Posterior vena cava (tissue), 2 donors: Measurements from ENCODE around the gene MEF2A. TPM values are rescaled to one million over a fixed set of nuclear protein-coding genes. Genes with fewer than 3 reads are reported as not detected.

Source experiments
- DNase-seq: peaks from one replicate; pipeline ENCODE4 v3.0.0-alpha.2; 2020; ENCODE audit warnings: low spot score
- intact Hi-C, 2 donors: fragments of 100-400 bp; cut with DNase I; formaldehyde crosslinking; loops; one replicate each; pipeline versions ENCODE4 v1.14.1 to v1.14.2; 2022 to 2023
- total RNA-seq, 2 donors: library from RNA; stranded (reverse); fragmentation: NEBNext Ultra II Directional; extraction: Animal tissue kit (Norgen Biotek cat#: 25700); gene quantifications; one replicate each; pipeline ENCODE4 v1.2.1, GENCODE V29; 2021
- donor health status: DM: yes; HTN: yes; CAD: no.
- donor health status: DM: yes; HTN: yes; CAD: no.

Gene MEF2A
- total RNA-seq, 2 donors from 2014 or later, result 90.6 to 121 TPM

GRCh38 chr15:99716540-99717095 lies 150.8 kb downstream of the MEF2A start:
- DNase-seq, result no peak
- intact Hi-C loops, result loop anchor here in 1 of 2 donors (5.0 kb wide), 1 partner anchor 1144 kb away; no protein-coding TSS in a partner anchor

- no peak for DNase-seq
These were observed 151.6 kb downstream of the MEF2A start for GRCh38 chr15:99717161-99718009.

DNA sequence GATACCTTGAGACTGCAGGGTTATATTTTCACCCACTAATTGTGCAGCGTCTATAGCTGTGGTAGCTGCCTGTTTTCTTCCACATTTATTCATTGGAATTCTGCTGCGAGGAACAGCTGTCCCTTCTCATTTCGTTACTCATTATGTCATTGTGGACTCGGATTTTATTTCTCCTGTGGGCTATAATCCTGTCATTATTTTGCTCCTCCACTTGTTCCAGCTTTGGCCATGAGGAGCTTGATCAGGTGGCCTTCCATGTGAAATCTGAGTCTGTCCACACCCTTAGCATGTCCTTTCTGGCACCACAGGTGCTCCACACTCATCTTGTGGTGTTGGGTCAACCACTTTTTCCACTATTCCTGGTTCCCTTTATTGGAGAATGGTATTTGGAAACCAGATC lies 152.6 kb downstream of the MEF2A start:
- DNase-seq, result no peak
- intact Hi-C loops, result loop anchor here in 1 of 2 donors (5.0 kb wide), 1 partner anchor 1146 kb away; no protein-coding TSS in a partner anchor

More at GRCh38 chr15:99717161-99718009, 151.6 kb downstream of the MEF2A start:
- intact Hi-C loops, result loop anchor here in 1 of 2 donors (5.0 kb wide), 1 partner anchor 1145 kb away; no protein-coding TSS in a partner anchor

DNA sequence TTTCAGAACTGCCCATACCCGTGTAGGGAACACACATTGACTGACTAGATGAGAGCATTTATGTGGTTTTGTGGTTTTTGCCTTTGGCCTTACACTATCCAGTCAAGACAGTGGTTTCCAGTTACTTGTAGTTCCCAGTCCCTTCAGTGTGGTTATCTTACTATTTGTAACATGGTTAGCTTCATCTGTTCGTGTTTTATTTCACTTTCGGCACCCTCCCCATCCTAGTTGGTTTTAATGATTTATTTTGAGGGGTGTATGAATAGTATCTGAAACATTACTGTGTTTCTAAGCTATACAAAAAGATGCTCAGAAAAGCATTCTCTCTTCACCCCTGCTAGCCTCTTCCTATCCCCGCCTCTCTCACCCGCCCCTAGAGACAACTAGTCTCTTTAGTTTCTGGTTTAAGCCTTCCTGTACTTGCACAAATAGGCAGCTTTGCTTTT lies 153.3 kb downstream of the MEF2A start:
- intact Hi-C loops, result loop anchor here in 1 of 2 donors (5.0 kb wide), 1 partner anchor 1147 kb away; no protein-coding TSS in a partner anchor
- no peak for DNase-seq

- intact Hi-C loops, result loop anchor here in 1 of 2 donors (10.0 kb wide), 1 partner anchor 446 kb away; no protein-coding TSS in a partner anchor
- no peak for DNase-seq
These were observed 154.7 kb downstream of the MEF2A start for GRCh38 chr15:99720533-99720932.

DNA sequence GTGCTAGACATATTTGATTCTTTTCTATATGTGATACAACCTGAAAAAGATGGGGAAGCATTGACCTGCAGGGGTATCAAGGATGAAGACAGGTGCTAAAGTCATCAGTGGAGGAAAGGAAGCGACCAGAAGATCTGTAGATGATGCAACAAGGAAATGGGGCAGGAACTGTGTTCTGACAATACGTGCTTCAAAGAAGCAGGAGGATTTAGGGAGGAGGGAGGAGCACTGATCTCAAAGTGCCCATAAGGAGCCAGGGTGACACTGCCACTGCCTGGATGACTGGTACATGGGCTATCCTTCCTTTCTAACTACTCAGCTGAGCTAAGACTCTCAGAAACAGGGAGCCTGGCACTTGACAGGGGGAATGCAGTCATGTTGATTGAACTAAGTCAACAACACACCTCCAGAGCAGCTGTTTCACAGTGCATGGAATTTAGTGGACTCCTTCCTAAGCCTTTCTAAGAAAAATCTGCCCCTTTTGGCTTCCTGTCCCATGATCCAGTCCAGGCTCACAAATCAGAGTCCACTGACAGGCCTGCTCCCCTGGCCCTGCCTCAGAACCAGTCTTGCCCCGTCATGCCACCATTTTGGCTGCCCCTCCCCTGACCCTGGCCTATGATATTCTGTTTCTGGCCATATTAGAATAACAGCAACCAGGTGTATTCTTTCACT lies 155.5 kb downstream of the MEF2A start:
- no peak for DNase-seq
- intact Hi-C loops, result loop anchor here in 1 of 2 donors (10.0 kb wide), 1 partner anchor 446 kb away; no protein-coding TSS in a partner anchor

DNA sequence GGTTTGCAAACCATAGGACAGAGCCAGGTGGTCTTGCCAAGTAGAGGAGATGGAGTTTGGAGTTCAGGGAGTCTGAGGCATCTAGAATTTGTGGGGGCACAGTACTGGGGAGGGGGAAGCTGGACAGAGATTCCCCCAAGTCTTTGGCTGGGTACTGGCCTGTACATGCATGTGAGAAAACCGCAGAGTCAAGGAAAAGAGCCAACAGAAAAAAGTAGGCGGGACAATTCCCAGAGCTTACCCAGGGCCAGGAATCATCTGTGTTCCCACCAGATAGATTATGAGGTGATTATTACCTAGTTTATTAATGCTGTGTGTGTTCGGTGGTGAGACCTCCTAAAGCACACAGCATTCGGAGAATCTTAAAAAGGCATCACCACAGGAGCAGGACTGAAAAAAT lies 156.1 kb downstream of the MEF2A start:
- intact Hi-C loops, result loop anchor here in 1 of 2 donors (10.0 kb wide), 1 partner anchor 447 kb away; no protein-coding TSS in a partner anchor
- DNase-seq, result no peak

- intact Hi-C loops, result loop anchor here in 1 of 2 donors (10.0 kb wide), 1 partner anchor 448 kb away; no protein-coding TSS in a partner anchor
- no peak for DNase-seq
These were observed 156.6 kb downstream of the MEF2A start for GRCh38 chr15:99722406-99722805.

DNA sequence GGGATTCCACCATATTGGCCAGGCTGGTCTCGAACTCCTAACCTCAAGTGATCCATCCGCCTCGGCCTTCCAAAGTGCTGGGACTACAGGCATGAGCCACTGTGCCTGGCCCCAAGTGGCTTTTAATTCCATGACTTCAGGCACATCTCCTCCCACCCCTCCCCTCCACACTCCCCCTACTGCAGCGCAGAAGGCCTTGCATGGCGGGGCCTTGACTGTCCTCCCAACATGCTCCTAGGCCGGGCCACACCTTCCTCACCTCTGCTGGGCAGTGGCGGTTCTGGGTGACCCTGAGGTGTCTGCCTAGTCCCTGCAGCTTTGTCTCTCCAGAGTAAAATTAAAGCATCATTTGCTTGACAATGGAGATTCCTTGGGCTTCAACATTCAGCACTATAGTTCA lies 160.5 kb downstream of the MEF2A start:
- peak; percentile 58 for DNase-seq
- intact Hi-C loops, result loop anchor here in 1 of 2 donors (10.0 kb wide), 1 partner anchor 452 kb away; no protein-coding TSS in a partner anchor

DNA sequence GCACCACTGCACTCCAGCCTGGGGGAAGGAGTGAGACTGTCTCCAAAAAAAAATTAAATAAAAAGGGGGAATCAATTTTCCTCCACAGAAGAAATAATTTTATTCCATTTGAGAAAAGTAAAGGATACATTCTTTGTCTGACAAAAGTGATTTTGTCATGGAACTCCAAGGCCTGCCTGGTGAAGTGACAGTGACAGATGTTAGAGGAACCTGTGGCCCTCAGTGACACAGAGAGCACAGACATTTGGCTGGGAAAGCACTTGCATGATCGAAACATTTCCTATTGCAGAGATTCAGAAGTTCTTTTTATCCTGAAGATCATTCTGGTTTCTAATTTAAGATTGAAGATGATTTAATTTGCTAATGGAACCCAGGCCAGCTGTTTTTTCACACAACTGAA lies 161.5 kb downstream of the MEF2A start:
- intact Hi-C loops, result loop anchor here in 1 of 2 donors (10.0 kb wide), 1 partner anchor 453 kb away; no protein-coding TSS in a partner anchor
- no peak for DNase-seq

- DNase-seq, result peak; percentile 62
- intact Hi-C loops, result loop anchor here (1.0 to 10.0 kb wide), 2 partner anchors 31 to 453 kb away; no protein-coding TSS in a partner anchor
These were observed 161.9 kb downstream of the MEF2A start for GRCh38 chr15:99727733-99728132.

DNA sequence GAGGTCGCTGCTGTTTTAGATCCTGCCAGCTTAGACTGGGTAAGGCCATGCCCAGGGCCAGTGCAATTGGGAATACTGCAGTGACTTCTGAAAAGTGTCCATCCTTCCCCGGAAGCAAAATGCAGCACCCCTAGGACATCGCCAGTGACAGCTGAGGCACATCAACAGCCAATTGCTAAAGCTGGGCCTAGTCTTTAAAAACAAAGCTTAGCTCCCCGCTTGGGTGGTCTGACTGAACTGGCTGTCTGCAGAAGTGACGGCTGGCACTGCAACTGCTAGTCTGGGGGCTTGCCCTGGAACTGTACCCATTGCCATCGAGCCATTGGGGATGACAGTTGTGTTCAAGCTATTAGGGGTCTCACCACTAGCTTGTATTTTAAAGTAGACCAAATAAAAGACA lies 163.1 kb downstream of the MEF2A start:
- intact Hi-C loops, result loop anchor here (1.0 to 10.0 kb wide), 2 partner anchors 29 to 454 kb away; no protein-coding TSS in a partner anchor
- peak; percentile 41 for DNase-seq

DNA sequence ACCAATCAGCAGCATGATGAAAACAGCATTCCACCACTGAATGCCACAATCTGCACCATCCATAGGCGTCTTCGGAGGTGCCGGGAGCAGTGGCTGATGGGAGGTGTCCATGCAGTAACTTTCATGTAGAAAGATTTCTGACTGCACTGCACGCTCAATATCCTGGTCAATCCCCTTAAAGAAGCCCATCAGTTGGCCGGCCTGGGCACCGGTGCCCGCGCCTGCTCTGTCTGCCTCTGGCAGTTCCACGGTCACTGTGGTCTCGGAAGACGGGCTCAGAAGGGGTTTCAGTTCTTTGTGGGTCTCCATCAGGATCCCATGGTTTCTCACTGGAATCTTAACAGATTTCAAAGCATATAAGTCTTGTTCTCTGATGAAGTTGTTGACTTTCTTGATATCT lies 163.5 kb downstream of the MEF2A start:
- peak; percentile 57 for DNase-seq
- intact Hi-C loops, result loop anchor here in 1 of 2 donors (10.0 kb wide), 1 partner anchor 455 kb away; no protein-coding TSS in a partner anchor

- intact Hi-C loops, result loop anchor here in 1 of 2 donors (10.0 kb wide), 1 partner anchor 455 kb away; no protein-coding TSS in a partner anchor
- peak; percentile 67 for DNase-seq
These were observed 164.1 kb downstream of the MEF2A start for GRCh38 chr15:99729920-99730319.

DNA sequence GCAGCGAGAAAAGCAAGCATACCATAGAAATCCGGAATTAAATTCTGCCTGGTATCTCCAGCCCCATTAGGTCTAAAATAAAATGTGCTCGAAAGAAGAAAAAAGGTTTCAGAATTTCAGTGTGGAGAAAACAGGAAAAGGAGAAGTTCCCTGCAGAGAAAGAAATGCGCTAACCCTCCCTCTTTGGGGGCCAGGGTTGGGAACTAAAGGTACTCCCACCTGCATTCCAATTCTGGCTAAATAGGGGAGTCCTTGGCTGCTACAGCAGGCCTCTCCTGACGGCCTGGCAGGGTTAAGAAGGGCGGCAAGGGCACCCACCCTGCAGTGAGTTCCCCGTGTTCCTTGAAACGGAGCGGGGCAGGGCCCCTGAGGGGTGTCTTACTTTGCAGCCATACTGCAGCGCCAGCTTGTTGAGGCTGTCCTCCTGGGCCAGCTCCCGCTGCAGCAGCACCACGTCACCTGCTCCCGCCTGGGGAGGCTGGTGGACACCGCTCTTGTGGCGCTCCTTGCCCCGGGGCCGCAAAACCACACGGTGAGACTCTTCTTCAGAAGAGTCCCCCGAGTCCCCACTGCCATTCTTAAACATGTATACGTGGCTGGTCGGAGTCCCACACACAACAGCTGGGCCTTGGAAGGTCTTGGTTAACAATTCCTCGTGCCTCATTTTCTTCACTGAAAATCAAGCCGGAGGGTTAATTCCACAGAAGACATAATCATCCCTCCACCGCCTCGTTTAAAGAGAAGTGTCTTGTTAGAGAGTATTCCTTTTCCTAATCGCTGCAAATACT lies 165.7 kb downstream of the MEF2A start:
- peak; percentile 78 for DNase-seq
- intact Hi-C loops, result loop anchor here in 1 of 2 donors (1.0 kb wide), 1 partner anchor 23 kb away; no protein-coding TSS in a partner anchor

DNA sequence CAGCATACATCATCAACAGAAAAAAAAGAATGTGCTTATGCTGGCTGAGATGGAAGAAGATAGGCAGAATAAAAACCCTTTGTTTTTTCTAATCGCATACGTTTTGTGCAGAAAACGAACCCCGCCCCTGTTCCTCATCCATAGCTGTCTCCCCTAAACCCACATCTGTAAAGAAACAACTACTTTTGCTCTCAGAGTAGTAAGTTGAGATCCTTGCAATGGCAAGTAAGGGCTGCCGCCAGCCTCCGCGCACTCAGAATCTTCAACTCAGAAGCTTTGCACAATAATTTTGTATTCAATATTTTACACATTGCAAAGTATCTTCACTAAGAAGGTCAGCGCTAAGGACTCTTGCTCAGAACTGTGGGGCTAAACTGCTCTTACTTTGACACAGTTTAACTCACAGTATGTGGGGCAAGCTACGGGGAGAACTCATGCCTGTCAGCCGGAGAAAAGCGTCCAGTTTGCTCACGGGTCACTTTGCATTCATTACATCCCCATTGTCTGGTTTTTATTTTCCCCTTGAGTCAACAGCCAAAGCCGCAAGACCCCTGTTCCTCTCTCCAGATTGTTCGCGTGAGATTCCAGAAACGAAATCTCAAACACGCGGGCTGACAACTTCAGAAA lies 166.5 kb downstream of the MEF2A start:
- intact Hi-C loops, result no loop called here
- DNase-seq, result peak; percentile 58

DNA sequence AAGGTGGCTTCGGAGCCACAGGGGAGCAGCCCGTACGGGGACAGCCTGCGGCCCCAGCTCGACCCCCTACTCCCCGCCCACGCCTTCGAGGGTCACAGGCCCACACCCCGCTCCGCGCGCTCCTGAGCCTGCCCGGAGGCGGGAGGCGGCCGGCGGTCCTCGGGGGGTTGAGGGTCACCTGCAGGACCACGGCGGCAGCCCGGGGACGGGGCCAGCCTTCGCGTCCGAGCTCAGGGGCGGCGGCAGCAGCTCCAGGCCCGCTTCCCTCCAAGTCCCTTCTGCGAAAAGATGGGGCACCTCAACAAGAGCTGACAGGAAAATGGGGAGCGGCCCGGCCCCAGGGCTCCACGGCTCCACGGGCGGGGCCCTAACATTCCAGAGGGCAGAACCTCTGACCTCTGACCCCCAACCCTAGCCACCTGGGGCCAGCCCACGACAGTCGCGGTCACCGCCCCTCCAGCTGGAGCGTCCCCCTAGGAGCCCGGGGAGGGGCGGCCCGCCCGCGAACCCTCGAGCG lies 167.0 kb downstream of the MEF2A start:
- DNase-seq, result peak; percentile 84
- intact Hi-C loops, result no loop called here
